ENCODE data around the gene ICA1. TPM values are rescaled to one million over a fixed set of nuclear protein-coding genes. Genes with fewer than 3 reads are reported as not detected.

The ICA1 gene
- total RNA-seq, 2 experiments from 2014 or later = 0.62 to 0.96 TPM

GRCh38 chr7:8152489-8153192 is 109.3 kb downstream of the ICA1 start:
- no peak overlapping the region for H3K4me3 Mint-ChIP-seq
- peak overlapping the region; percentile 16 for H3K27ac Mint-ChIP-seq
- H3K36me3 Mint-ChIP-seq = peaks cover 4% of the 10 kb centered on the region
- DNase-seq = no peak
- no peaks in the 10 kb centered on the region for H3K9me3 Mint-ChIP-seq
- H3K4me1 Mint-ChIP-seq = peaks cover 17% of the 10 kb centered on the region
- no peaks in the 10 kb centered on the region for H3K27me3 Mint-ChIP-seq

- Mint-ChIP-seq H3K9me3 (no peaks in the 10 kb centered on the region), H3K36me3 (peaks cover 4% of the 10 kb centered on the region), H3K27ac (no peak overlapping the region), H3K4me3 (no peak overlapping the region), H3K27me3 (no peaks in the 10 kb centered on the region), H3K4me1 (peaks cover 17% of the 10 kb centered on the region)
- DNase-seq = no peak
These were observed 110.7 kb downstream of the ICA1 start for GRCh38 chr7:8151161-8151725.

- H3K4me1 Mint-ChIP-seq = peaks cover 24% of the 10 kb centered on the region
- no peak for DNase-seq
- peaks cover 4% of the 10 kb centered on the region for H3K36me3 Mint-ChIP-seq
- H3K27me3 Mint-ChIP-seq = no peaks in the 10 kb centered on the region
- no peak overlapping the region for H3K4me3 Mint-ChIP-seq
- H3K9me3 Mint-ChIP-seq = no peaks in the 10 kb centered on the region
- H3K27ac Mint-ChIP-seq = no peak overlapping the region
These were observed 112.7 kb downstream of the ICA1 start for GRCh38 chr7:8149222-8149621.

- Mint-ChIP-seq H3K27ac (no peak overlapping the region), H3K4me3 (no peak overlapping the region), H3K36me3 (peaks cover 2% of the 10 kb centered on the region), H3K27me3 (no peaks in the 10 kb centered on the region), H3K9me3 (no peaks in the 10 kb centered on the region), H3K4me1 (peaks cover 36% of the 10 kb centered on the region)
- no peak for DNase-seq
These were observed 114.1 kb downstream of the ICA1 start for GRCh38 chr7:8147760-8148463.

- Mint-ChIP-seq H3K27me3 (no peaks in the 10 kb centered on the region), H3K4me3 (no peak overlapping the region), H3K9me3 (no peaks in the 10 kb centered on the region), H3K36me3 (no peaks in the 10 kb centered on the region), H3K27ac (no peak overlapping the region), H3K4me1 (peaks cover 37% of the 10 kb centered on the region)
- DNase-seq = no peak
These were observed 115.1 kb downstream of the ICA1 start for GRCh38 chr7:8146788-8147413.

GRCh38 chr7:8146106-8146787 is 115.7 kb downstream of the ICA1 start:
- no peak for DNase-seq
- Mint-ChIP-seq H3K4me3 (no peak overlapping the region), H3K36me3 (no peaks in the 10 kb centered on the region), H3K9me3 (no peaks in the 10 kb centered on the region), H3K27me3 (no peaks in the 10 kb centered on the region), H3K4me1 (peaks cover 32% of the 10 kb centered on the region), H3K27ac (no peak overlapping the region)

GRCh38 chr7:8144856-8145255 is 117.1 kb downstream of the ICA1 start:
- peaks cover 32% of the 10 kb centered on the region for H3K4me1 Mint-ChIP-seq
- no peak overlapping the region for H3K27ac Mint-ChIP-seq
- no peak for DNase-seq
- H3K27me3 Mint-ChIP-seq = no peaks in the 10 kb centered on the region
- no peak overlapping the region for H3K4me3 Mint-ChIP-seq
- no peaks in the 10 kb centered on the region for H3K36me3 Mint-ChIP-seq
- H3K9me3 Mint-ChIP-seq = no peaks in the 10 kb centered on the region

GRCh38 chr7:8143151-8143874 is 118.7 kb downstream of the ICA1 start:
- H3K27me3 Mint-ChIP-seq = no peaks in the 10 kb centered on the region
- H3K27ac Mint-ChIP-seq = peak overlapping the region; percentile 13
- no peaks in the 10 kb centered on the region for H3K36me3 Mint-ChIP-seq
- no peak overlapping the region for H3K4me3 Mint-ChIP-seq
- H3K4me1 Mint-ChIP-seq = peaks cover 21% of the 10 kb centered on the region
- H3K9me3 Mint-ChIP-seq = no peaks in the 10 kb centered on the region
- DNase-seq = no peak

GRCh38 chr7:8142477-8142876 is 119.5 kb downstream of the ICA1 start:
- Mint-ChIP-seq H3K9me3 (no peaks in the 10 kb centered on the region), H3K36me3 (no peaks in the 10 kb centered on the region), H3K4me1 (peaks cover 21% of the 10 kb centered on the region), H3K27me3 (no peaks in the 10 kb centered on the region), H3K27ac (no peak overlapping the region), H3K4me3 (no peak overlapping the region)
- DNase-seq = no peak

- H3K9me3 Mint-ChIP-seq = no peaks in the 10 kb centered on the region
- H3K4me1 Mint-ChIP-seq = peaks cover 24% of the 10 kb centered on the region
- DNase-seq = no peak
- no peak overlapping the region for H3K27ac Mint-ChIP-seq
- no peaks in the 10 kb centered on the region for H3K36me3 Mint-ChIP-seq
- no peaks in the 10 kb centered on the region for H3K27me3 Mint-ChIP-seq
- no peak overlapping the region for H3K4me3 Mint-ChIP-seq
These were observed 120.9 kb downstream of the ICA1 start for GRCh38 chr7:8141070-8141469.

GRCh38 chr7:8136051-8136730 is 125.8 kb downstream of the ICA1 start:
- no peak for DNase-seq
- Mint-ChIP-seq H3K4me1 (peaks cover 47% of the 10 kb centered on the region), H3K9me3 (no peaks in the 10 kb centered on the region), H3K4me3 (no peak overlapping the region), H3K36me3 (no peaks in the 10 kb centered on the region), H3K27me3 (no peaks in the 10 kb centered on the region), H3K27ac (no peak overlapping the region)

- Mint-ChIP-seq H3K4me1 (peaks cover 52% of the 10 kb centered on the region), H3K27ac (peak overlapping the region; percentile 2)
These were observed 126.5 kb downstream of the ICA1 start for GRCh38 chr7:8135417-8135816.

GRCh38 chr7:8134089-8134733 is 127.8 kb downstream of the ICA1 start:
- peaks cover 56% of the 10 kb centered on the region for H3K4me1 Mint-ChIP-seq
- H3K4me3 Mint-ChIP-seq = peak overlapping the region; percentile 1
- DNase-seq = peak; percentile 51
- no peaks in the 10 kb centered on the region for H3K27me3 Mint-ChIP-seq
- peak overlapping the region; percentile 79 for H3K27ac Mint-ChIP-seq
- H3K36me3 Mint-ChIP-seq = no peaks in the 10 kb centered on the region
- H3K9me3 Mint-ChIP-seq = peaks cover 3% of the 10 kb centered on the region

More at GRCh38 chr7:8135417-8135816, 126.5 kb downstream of the ICA1 start:
- Mint-ChIP-seq H3K36me3 (no peaks in the 10 kb centered on the region), H3K9me3 (peaks cover 1% of the 10 kb centered on the region), H3K27me3 (no peaks in the 10 kb centered on the region), H3K4me3 (no peak overlapping the region)
- DNase-seq = no peak
